CMK (cell line): ENCODE data around the gene NDUFAF4.
"Not testable (repeated sequence)": the region's sequence is repeated elsewhere in the genome, so short reads cannot be mapped to it uniquely, and the experiment has no call there.

ENCODE experiments used
- DNase-seq: peaks from one replicate; pipeline ENCODE4 v3.0.0-alpha.2; 2010; ENCODE audit warnings: low read depth

Gene NDUFAF4

GRCh38 chr6:96899019-96899418 lies 1.3 kb upstream of the NDUFAF4 start:
- DNase-seq = no peak

- no peak for DNase-seq
Observed at GRCh38 chr6:96898241-96898851, 655 bp upstream of the NDUFAF4 start.

- DNase-seq = no peak
Observed at GRCh38 chr6:96889146-96889545, 8.5 kb downstream of the NDUFAF4 start.

GRCh38 chr6:96888745-96889144 lies 8.9 kb downstream of the NDUFAF4 start:
- no peak for DNase-seq

- DNase-seq = no peak
Observed at GRCh38 chr6:96886519-96886918, 11.2 kb downstream of the NDUFAF4 start.

GRCh38 chr6:96885187-96885631 lies 12.5 kb downstream of the NDUFAF4 start:
- not testable (repeated sequence) for DNase-seq

GRCh38 chr6:96878143-96878542 lies 19.5 kb downstream of the NDUFAF4 start:
- DNase-seq = no peak

GRCh38 chr6:96876886-96877545 lies 20.7 kb downstream of the NDUFAF4 start:
- DNase-seq = no peak

- no peak for DNase-seq
Observed at GRCh38 chr6:96872976-96873375, 24.7 kb downstream of the NDUFAF4 start.

GRCh38 chr6:96865055-96865405 lies 32.7 kb downstream of the NDUFAF4 start:
- no peak for DNase-seq

- no peak for DNase-seq
Observed at GRCh38 chr6:96864216-96865054, 33.3 kb downstream of the NDUFAF4 start.

GRCh38 chr6:96862560-96862959 lies 35.1 kb downstream of the NDUFAF4 start:
- no peak for DNase-seq

GRCh38 chr6:96861588-96861987 lies 36.1 kb downstream of the NDUFAF4 start:
- no peak for DNase-seq

GRCh38 chr6:96856856-96857255 lies 40.8 kb downstream of the NDUFAF4 start:
- DNase-seq = no peak

GRCh38 chr6:96853083-96853482 lies 44.6 kb downstream of the NDUFAF4 start:
- no peak for DNase-seq

- no peak for DNase-seq
Observed at GRCh38 chr6:96852605-96853004, 45.1 kb downstream of the NDUFAF4 start.

- DNase-seq = no peak
Observed at GRCh38 chr6:96851858-96852257, 45.8 kb downstream of the NDUFAF4 start.

- DNase-seq = no peak
Observed at GRCh38 chr6:96849615-96850014, 48.1 kb downstream of the NDUFAF4 start.

GRCh38 chr6:96844530-96844929 lies 53.2 kb downstream of the NDUFAF4 start:
- DNase-seq = no peak

- DNase-seq = no peak
Observed at GRCh38 chr6:96841345-96841744, 56.3 kb downstream of the NDUFAF4 start.
